Measurements from ENCODE around the gene PTPRZ1. TPM values are rescaled to one million over a fixed set of nuclear protein-coding genes. Genes with fewer than 3 reads are reported as not detected.

Gene PTPRZ1
- polyA plus RNA-seq (ENCODE audit: insufficient read depth in 1 of 5, insufficient read length in 5 of 5, low replicate concordance in 1 of 5): 100 to 1,000 TPM in 2 of 5 donors, 10 to 100 TPM in 3; 45.2 to 116 (median 85.5) TPM
- long read RNA-seq, donor 1, partial matches to known transcripts: 29 of 45 reads
- long read RNA-seq, donor 1, other reads (novel, unspliced or antisense): 13 of 45 reads
- long read RNA-seq, donor 2: 0 reads
- long read RNA-seq, donor 3, partial matches to known transcripts: 22 of 39 reads
- long read RNA-seq, donor 3, other reads (novel, unspliced or antisense): 14 of 39 reads
- long read RNA-seq, donor 4, partial matches to known transcripts: 15 of 16 reads
- long read RNA-seq, donor 4, other reads (novel, unspliced or antisense): 0 of 16 reads
- long read RNA-seq, donor 5, partial matches to known transcripts: 5 of 9 reads
- long read RNA-seq, donor 5, other reads (novel, unspliced or antisense): 0 of 9 reads
- long read RNA-seq, donor 6, partial matches to known transcripts: 5 of 6 reads
- long read RNA-seq, donor 6, other reads (novel, unspliced or antisense): 0 of 6 reads
- long read RNA-seq, donor 7, partial matches to known transcripts: 51 of 80 reads
- long read RNA-seq, donor 7, other reads (novel, unspliced or antisense): 28 of 80 reads
- long read RNA-seq, donor 8: 0 reads

GRCh38 chr7:121872831-121873288 lies at the start of gene PTPRZ1:
Gene PTPRZ1 (plus strand): TSS chr7:121873161. CDS start chr7:121873500, 339 bp downstream.
- DNase-seq: peak; percentile 58 to 65

DNA sequence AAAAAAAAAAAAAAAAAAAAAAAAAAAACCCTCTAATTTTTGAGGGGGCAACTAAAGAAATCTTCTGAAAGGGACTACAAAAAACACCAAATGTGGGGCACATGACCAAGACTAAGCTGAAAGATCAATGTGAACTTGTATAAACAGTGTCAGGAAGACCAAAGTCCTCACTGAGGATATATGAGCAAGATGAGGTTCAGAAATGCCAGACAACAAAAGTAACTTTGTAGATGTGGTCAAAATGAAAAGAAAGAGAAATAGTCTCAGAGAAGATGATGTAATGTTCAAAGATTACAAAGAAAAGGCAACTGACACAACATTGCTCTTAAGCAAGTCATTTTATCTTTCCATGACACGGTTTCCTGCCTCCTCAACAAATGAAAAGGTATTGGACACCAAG lies 48.7 kb upstream of the PTPRZ1 start:
- no peak for DNase-seq

DNA sequence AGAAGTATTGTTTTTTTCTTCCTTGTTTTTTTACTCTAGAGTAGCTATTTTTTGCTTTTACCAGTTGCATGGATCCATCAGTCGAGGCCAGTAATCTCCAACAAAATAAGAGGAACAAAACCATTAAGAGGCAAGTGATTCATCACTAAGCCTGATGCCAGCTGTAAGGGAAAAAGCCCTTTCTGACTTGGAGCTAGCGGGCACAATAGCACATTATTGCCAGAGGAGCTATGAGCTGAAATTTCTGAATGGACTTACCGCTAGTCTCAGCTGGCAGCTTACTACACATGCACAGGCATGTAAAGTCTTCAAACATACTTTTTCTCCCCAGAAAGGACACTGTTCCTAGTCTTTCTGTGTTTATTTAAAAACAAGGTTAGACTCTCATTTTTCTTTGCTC lies 41.6 kb upstream of the PTPRZ1 start:
- no peak for DNase-seq

GRCh38 chr7:121831801-121832200 lies 41.2 kb upstream of the PTPRZ1 start:
- no peak for DNase-seq

- no peak for DNase-seq
Measured at GRCh38 chr7:121832347-121832746, 40.6 kb upstream of the PTPRZ1 start.

- peak; percentile 16 to 30 for DNase-seq
Measured at GRCh38 chr7:121833991-121834390, 39.0 kb upstream of the PTPRZ1 start.

DNA sequence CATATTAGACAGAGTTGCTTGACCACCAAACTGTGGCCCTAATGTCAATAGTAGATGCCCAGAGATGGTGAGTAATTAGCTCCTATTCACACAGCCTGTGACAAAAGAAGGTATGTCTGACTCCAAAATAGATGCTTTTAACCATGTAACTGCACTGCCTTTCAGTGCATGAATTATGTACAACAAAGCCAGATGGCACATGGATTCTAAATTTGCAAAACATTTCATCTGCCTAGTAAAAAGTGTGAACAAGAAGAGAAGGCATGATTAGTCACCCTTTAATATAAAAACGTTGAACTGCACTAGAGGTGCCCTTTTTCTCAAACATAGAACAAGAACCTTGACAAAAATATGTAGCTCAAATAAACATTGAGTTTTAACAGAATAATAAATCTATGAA lies 35.5 kb upstream of the PTPRZ1 start:
- DNase-seq: no peak

- DNase-seq: no peak
Measured at GRCh38 chr7:121847041-121847440, 25.9 kb upstream of the PTPRZ1 start.

GRCh38 chr7:121853307-121853706 lies 19.7 kb upstream of the PTPRZ1 start:
- no peak for DNase-seq

GRCh38 chr7:121860953-121861352 lies 12.0 kb upstream of the PTPRZ1 start:
- DNase-seq: no peak

DNA sequence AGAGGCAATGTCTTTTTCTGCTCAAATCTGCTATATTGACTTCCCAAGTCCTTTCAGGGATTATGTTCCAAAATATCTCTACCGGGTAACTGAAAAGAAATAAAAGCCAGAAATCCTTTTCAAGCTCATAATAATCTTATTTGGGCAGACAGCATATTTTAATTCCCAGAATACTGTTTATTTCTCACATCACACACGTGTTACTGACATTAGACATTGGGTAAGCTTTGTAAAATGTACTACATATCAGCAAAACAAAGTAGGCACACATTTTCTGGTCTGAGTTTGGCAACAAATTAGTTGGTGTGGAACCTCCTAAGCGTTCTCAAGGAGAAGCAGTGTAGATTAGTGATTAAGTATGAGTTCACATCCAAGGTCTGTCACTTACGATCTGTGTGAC lies 10.4 kb upstream of the PTPRZ1 start:
- DNase-seq: peak in 1 of 2 donors; percentile 11

DNA sequence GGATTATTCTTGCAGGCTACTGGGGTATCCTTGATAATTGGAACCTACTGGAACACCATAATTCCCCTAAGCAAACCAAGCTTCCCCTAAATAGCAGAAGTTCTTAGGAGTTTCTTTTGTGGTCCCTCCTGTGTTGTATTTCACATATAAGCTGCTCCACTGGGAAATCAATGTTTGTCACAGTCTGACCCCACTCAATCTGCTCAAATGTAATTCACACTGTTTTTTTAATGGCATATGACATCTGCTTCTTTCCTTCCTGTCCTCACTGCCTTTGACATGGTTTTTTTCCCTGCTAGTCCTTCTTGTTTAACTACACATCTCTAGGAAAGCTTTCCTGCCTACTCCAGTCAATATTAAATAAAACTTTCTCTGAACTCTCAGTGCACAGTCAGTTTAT lies 1.8 kb upstream of the PTPRZ1 start:
- no peak for DNase-seq

- DNase-seq: peak in 1 of 2 donors; percentile 26
Measured at GRCh38 chr7:121873289-121874194, 581 bp downstream of the PTPRZ1 start.

DNA sequence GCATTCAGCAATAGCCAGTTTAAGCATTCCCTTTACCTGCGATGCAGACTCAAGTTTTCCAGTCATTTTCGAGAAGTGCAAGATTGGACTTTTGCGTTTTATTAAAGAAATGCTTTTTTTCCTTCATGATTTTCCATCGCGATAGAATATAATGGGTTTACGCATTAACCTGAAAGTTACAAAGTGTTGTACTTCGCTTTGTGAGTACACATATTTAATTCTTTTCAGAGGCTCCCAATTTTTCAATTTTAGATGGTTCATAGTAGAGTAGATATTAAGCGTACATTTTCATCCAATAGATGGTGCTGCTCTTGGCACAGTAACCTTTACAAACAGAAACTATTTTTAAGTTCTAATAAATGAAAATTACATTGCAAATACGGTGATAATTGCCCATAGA lies 1.3 kb downstream of the PTPRZ1 start:
- no peak for DNase-seq

- DNase-seq: no peak
Measured at GRCh38 chr7:121875203-121875602, 2.2 kb downstream of the PTPRZ1 start.

DNA sequence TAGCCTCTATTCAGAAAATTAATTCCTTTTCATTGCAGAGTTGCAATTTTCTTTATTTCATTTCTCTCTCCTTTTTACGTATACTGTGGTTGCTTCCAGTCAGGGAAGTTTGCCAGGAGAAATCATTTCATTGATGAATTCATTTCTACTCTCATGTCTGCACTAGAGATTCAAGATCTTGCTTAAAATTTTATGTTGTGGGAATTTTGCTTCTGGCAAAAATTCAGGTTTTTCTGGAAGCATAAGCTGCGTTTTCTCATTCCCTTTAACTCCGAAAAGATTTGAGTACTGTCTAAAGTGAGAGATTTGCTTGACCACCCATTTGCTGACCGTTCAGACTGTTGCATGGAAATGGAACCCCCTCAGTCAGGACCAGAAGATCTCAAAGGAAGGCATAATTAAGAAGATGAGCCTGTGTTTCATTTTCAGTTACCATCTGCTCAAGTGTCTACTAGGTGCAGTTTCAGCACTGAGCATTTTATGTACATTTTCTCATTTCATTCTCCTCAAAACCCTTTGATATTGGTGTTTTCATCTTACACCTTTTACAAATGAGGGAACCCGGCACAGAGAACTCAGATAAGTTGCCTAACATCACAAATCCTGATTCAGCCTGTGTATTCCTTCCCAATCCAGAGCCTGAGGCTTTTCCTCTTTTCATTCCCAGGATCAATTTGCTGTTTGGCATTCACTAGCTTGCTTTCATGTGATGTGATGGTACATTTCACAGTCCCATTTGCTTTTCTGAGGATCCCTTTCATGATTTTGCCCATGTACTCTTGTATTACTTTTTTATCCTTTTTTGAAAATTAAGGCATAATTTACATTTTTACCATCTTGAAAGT lies 3.9 kb downstream of the PTPRZ1 start:
- no peak for DNase-seq

DNA sequence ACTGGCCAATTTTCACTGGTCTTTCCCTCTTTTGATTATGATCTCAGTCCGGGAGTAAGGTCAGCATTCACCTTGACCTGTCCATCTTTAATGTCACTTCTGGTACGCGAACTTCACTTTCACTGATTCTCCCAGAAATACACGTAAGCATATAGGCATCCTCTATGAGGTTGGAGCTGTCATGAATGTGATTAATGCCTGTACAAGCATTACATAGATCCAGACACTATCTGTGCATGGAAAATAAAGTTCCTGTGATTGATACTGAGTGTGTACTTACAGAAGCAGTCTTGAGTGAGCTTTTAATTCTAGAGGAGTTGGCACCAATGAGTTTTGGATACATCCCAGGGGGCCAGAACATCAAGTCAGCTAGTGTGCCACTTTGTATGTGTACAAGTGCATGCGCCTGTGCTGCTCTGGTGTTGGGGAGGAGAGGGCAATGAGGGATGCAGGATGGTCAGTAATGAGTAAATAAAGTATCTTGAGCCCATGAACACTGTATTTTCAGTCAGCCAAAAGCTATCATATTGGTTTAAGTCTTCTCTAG lies 6.0 kb downstream of the PTPRZ1 start:
- DNase-seq: no peak

- DNase-seq: no peak
Measured at GRCh38 chr7:121879544-121879943, 6.6 kb downstream of the PTPRZ1 start.

DNA sequence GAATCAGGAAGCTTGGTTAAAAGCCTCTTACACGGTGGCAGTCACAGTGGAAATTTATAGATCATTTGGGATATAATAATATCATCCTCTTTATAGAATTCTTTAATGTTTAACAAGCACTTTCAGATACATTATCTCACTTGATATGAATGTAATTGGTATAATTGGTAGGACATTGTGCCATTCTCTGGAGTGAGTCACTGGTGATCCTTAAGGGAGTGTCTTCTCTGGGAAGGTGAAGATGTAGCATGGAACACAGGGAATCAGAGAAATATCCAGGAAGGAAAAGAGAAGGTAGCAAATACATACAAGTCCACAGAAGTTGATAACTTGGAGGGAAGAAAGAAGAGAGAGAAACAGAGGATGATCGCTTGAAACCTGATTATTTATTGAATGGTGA lies 9.8 kb downstream of the PTPRZ1 start:
- DNase-seq: no peak

GRCh38 chr7:121885166-121885920 lies 12.4 kb downstream of the PTPRZ1 start:
- no peak for DNase-seq

All from right lung (tissue), 10 donors.